Uterus (tissue), 2 donors: ENCODE results near the gene SMIM36.

Experiments
- POLR2A ChIP-seq, 2 donors: fragments of 450-650 bp; IDR thresholded peaks; one replicate each; pipeline ENCODE4 v1.6.1; 2016; ENCODE audit warnings: antibody characterized with exemption in 2 of 2, mild to moderate bottlenecking in 1 of 2, moderate library complexity in 1 of 2
- TF ChIP-seq, protein P1 (sequence below), 4 experiments: fragments of 200-600 bp in 2 of 4; fragments of 450-650 bp in 2 of 4; sonication (generic) in 2 of 4; IDR thresholded peaks; one replicate each; pipeline ENCODE4 v1.5.1; 2016 to 2019; ENCODE audit warnings: antibody characterized with exemption in 4 of 4, mild to moderate bottlenecking in 2 of 4, moderate library complexity in 1 of 4

DNA sequence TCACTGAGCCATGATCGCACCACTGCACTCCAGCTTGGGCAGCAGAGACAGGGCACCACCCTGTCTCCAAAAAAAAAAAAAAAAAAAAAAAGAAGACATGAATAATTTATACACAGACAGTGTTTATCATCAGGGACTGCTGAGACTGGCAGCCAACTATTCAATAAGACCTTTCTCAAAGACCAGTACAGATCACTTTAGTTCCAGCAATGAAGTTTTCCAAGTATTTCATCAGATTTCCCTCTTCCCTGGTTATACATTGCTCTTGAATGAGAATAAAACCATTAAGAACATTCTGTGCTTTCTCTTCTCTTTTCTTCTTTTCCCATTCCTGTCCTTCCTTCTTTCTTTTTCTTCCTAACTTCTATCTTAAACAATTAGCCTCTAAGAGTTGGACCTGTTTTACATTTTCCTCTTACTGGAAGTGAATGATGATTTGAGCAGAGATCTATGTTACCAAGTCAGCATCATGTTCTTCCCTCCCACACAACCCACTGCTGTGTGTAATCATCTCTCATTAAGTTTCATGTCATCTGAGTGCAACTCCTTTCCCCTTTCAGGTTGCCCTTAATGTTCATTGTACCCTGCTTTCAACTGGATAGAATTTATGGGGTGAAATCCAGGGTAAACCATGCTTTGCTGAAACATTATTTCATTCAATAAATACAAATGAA lies 35.9 kb upstream of the SMIM36 start:
- TF ChIP-seq, protein P1, sequence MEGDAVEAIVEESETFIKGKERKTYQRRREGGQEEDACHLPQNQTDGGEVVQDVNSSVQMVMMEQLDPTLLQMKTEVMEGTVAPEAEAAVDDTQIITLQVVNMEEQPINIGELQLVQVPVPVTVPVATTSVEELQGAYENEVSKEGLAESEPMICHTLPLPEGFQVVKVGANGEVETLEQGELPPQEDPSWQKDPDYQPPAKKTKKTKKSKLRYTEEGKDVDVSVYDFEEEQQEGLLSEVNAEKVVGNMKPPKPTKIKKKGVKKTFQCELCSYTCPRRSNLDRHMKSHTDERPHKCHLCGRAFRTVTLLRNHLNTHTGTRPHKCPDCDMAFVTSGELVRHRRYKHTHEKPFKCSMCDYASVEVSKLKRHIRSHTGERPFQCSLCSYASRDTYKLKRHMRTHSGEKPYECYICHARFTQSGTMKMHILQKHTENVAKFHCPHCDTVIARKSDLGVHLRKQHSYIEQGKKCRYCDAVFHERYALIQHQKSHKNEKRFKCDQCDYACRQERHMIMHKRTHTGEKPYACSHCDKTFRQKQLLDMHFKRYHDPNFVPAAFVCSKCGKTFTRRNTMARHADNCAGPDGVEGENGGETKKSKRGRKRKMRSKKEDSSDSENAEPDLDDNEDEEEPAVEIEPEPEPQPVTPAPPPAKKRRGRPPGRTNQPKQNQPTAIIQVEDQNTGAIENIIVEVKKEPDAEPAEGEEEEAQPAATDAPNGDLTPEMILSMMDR (IDR thresholded peaks at IDR 0.05) = no peak
- no peak for TF ChIP-seq POLR2A (IDR thresholded peaks at IDR 0.05)
